Activated T-helper 1 cell treated with Interleukin-2 at 50 U/mL for 16 hours (primary cell): Measurements from ENCODE around the gene COL4A6.

Experiments used
- DNase-seq: peaks from one replicate; pipeline ENCODE4 v3.0.0-alpha.2; 2020; ENCODE audit warnings: low read depth

COL4A6 gene

DNA sequence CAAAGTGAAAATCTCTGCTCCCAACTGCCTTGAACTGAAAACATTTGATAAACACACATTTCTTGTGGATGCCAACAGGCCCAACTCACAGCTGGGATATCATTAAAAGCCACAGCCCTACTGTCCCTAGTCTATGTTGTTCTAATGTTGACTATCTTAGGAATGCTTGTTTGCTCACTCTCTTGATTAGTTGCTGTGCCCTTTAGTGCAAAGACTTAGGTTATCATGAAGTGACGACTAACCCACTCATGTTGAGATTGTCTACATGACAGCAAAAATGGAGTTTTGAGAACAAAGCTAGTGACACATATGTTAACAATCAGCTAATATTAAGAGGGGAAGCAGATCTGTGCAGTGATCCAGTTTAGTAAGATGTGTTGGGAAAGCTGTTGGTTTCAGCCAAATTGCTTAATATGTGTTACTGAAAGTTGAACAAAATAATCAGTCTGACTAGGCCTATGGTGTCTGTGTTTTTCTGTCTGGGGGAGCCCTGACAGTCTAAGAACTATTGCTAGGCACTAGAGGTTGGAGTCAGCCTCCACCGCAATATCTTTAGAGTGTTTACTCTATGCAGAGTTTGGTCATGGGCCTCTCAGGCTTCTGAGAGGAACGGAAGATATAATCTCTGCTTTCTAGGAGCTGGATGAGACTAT, 221.2 kb downstream of the COL4A6 start:
- no peak for DNase-seq

DNA sequence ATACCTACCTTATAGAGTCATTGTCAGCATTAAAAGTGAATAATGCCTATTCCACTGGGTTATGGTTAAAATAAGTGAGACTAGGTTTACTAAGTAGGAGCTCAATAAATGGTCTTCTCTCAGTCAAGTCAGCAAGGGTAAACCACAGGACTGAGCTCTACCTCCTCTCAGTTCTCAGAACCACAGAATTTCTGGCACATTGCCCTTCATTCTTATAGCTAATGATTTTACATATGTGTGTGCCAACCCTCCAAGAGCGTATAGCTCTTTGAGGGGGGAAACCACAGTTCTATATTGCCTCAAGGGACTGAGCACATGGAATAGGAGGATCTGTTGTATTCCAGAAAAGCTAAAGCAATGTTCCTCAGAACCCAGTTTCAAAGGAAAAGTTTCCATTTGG, 221.8 kb downstream of the COL4A6 start:
- DNase-seq = no peak

- no peak for DNase-seq
Measured at GRCh38 chrX:108211301-108211700, 226.9 kb downstream of the COL4A6 start.

- no peak for DNase-seq
Measured at GRCh38 chrX:108209006-108209554, 229.1 kb downstream of the COL4A6 start.

DNA sequence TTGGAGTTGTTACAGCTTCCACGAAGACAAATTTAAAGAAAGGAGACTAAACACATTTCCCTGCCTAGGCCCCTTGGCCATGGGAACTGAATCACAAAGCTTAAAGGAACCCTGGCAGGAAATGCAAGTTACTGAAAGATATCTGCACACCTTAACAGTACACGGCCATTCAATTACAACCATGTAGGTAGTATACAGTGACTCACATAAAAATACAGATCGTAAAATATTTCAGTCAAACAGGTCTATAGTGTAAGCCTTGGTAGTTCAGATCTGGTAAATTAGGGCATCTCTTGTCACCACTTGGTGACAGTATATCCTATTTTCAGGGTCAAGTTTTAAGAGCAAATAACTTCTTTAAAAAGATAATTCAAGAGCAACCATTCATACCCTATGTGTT, 234.7 kb downstream of the COL4A6 start:
- DNase-seq = no peak

DNA sequence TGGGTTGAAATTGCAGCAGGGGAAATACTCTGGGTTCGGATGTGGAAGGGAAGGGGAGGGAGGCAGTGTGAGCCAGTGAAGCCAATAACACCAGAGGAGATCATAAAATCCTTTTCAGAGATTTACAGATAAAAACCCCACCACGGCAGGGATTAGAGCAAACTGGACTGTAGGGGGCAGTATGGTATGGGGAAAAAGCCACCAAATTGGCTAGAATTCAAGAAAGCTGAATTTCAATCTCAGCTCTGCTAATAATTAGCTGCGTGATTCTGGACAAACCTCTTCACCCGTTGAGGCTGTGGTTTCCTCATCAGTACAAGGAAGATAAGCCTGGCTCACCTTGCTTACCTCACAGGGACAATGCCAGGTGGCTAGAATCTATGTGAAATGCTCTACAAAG, 238.5 kb downstream of the COL4A6 start:
- no peak for DNase-seq

DNA sequence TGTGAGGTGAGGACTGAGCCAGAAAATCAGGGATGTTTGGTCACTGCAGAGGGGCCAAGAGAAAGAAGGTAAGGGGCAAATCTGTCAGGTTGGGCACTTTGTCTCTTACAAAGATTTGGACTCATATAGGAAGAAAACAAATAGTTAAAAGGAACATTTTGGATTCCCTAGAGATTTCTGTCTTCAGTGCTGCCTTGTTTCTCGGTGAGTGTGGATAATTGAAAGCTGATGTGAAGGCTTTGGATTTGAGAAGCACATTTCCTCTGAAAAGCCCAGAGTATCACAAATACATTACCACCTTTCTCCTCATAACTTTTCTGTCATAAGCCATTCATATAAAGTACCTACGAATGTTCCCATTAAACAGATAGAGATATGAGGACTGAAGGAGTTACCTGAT, 239.2 kb downstream of the COL4A6 start:
- DNase-seq = no peak

DNA sequence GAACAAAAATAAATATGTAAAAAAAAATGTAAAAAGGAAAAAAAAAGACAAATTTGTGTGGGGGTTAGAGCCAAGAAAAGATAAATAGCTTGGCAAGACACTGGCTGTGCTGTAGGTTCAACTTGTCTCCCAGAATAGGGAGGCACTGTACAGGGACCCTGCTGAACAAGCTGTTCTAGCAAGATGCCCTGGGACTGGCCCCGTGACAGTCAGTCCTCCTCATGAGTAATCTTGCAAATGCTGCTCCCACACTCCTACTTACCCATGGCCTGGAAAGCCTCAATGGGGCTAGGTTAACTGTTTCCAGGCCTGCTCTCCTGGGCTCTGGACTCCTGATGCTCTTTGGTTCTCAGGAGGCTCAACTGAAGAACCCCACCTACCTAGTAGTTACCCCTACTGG, 239.8 kb downstream of the COL4A6 start:
- no peak for DNase-seq

- DNase-seq = no peak
Measured at GRCh38 chrX:108186811-108187210, 251.4 kb downstream of the COL4A6 start.

DNA sequence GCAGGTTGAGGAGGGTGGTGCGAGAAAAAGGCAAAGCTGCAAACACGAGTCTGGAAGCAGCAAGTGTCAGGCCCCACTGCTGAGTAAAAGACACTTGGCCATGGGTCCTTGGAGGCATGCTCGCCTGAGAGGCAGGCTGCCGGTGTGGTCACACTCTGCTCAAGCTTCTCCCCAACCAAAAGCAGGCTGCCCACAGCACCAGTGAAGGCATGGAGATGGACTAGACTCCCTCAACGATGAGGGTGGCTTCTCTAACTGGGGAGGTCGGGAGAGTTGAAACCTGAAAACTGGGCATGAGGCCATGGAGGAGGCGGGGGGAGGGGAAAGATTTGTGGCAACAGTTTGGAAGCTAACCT, 260.1 kb downstream of the COL4A6 start:
- no peak for DNase-seq

DNA sequence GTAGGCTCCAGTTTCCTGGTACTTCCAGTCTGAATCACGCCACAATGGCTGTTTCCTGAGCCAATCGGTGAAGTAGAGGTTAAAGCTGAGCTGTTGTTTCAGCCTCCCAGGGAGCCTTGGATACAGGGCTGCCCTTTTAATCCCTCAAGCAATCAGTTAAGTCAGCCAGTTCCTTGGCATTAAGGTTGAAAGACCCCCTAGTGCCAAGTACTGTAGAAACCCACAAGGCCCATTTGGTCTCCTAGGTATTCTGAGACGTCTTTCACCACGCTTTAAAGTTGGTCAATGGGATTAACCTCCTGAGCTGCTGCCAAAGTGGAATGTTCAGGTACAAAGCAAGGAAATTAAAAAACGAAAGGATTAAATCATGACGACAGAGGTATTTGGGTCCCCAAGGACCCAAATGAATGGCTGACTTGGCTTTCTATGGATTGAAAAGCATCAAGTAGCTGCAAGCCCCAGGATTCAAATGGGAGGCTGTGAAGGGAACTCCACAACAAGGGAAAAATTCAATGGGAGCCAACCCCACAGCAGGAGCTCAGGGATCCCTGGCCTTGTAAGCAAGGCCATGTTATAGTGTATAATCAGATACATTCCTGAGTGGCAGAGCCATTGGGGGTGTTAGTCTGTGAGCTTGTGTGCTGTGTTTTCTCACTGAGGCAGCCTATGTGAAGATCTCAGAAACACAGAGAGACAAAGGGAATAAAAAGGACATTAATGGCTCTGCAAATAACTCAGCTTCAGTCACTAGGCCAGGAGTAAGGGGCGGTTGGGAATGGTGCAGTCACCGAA, 260.7 kb downstream of the COL4A6 start:
- no peak for DNase-seq

- no peak for DNase-seq
Measured at GRCh38 chrX:108173874-108174273, 264.3 kb downstream of the COL4A6 start.

- no peak for DNase-seq
Measured at GRCh38 chrX:108171671-108172070, 266.6 kb downstream of the COL4A6 start.

GRCh38 chrX:108169768-108170167, 268.5 kb downstream of the COL4A6 start:
- no peak for DNase-seq

- DNase-seq = no peak
Measured at GRCh38 chrX:108168961-108169740, 269.1 kb downstream of the COL4A6 start.

DNA sequence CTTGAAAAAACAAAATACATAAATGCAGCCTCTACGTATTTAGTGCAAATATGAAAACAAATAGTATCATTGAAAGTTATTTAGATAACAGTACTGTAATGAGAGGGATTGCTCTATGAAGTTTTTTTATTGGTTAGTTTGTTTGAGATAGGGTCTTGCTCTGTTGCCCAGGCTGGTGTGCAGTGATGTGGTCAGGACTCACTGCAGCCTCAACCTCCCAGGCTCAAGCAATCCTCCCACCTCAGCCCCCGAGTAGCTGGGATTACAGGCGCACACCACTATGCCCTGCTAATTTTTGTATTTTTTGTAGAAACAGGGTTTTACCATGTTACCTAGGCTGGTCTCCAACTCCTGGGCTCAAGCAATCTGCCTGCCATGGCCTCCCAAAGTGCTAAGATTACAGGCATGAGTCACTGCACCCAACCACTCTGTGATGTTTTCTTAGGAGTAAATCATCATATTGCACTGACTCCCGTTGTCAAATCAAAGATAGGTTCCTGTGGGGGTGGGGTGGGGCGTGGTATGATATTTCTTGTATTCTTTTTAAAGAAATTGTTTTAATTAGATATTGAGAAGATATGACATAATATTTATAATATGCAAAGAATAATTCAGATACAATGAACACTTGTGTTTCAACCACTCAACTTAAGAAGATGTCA, 270.9 kb downstream of the COL4A6 start:
- DNase-seq = no peak

- DNase-seq = no peak
Measured at GRCh38 chrX:108165383-108166111, 272.7 kb downstream of the COL4A6 start.

GRCh38 chrX:108163333-108164082, 274.7 kb downstream of the COL4A6 start:
- no peak for DNase-seq

GRCh38 chrX:108162265-108162664, 276.0 kb downstream of the COL4A6 start:
- DNase-seq = no peak

DNA sequence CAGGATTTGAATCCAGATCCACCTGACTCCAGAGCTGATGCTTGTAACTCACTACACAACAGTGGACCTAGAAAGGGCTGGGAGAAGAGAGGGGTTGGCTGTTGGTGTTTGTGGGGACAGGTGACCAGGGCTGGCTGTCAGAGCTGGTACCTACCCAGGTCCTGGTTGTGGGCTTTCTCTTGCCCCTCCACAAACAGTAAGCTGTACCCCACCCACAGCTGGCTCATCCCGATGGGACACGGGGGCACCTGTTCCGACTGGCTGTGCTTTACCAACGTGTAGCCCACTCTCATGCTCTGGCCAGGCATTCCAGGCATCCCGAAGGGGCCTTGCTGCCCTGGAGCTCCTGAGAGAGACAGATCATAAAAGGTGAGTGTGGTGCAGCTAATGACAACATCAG, 277.9 kb downstream of the COL4A6 start:
- DNase-seq = no peak
